ENCODE results near the gene SCFD2.

The SCFD2 gene

DNA sequence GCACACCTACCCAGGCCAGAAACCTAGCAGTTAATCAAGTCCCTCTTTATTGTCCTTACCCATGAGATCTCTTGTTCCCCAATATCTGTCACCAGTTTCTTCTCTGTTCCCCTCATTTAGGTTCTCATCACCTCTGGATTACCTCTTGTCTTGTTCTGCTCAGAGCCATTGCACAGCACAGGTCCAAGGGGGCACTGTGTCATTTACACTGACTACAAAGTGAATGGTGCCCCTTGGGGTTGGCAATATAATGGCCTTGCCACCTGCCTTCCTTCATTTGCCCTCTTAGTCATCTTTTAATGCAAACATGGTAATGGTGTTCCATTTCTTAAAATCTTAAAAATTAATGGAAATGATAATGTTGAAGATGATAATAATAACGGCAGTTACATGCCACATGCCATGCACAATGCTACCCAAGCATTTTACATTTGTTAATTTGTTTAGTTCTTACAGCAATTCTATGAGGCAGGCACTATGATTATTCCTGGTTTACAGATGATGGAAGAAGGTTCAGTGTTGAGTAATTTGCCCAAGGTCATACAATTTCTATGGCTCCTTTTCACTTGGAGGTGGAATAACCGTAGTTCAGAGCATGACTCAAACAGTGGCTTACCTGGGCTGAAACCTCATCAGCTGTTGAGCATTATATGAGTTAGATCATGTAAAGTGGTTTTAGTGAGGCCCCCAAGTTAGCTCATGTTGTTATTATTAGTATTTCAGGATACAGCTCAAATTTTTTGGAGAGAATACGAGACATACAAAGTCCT lies 385.9 kb downstream of the SCFD2 start:
- DNase-seq: no peak

GRCh38 chr4:52979020-52979419 lies 386.8 kb downstream of the SCFD2 start:
- no peak for DNase-seq

- no peak for DNase-seq
Observed at GRCh38 chr4:52977252-52977651, 388.6 kb downstream of the SCFD2 start.

DNA sequence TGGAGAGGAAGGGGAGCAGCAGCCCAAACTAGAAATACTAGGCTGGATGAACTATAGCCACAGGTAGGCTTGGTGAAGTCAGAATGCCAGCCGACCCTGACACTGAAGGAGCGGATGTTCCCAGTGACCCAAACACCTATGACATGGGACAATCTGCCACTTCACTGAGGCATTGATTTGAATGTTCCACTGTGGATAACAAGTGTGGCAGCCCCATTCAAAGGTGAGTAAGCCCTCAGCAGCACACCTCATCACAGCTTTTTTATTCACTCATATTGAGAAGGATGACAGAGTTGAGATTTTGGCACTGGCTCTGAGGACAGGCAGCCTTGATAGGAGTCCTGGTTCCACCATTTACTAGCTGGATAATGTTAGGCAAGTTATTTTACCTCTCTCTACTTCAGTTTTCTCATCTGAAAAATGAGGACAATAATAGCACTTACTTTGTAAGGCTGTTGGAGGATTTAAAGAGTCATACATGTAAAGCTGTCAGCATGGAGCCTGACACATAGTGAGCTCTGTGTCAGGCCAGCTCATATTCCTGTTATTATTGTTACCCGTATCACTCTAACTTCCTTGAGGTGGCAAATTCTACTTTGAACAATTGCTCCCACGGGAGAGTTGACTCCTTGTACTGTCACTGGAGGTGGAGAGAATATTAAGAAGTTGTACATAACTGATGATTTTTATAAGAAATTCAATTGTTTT lies 389.2 kb downstream of the SCFD2 start:
- DNase-seq: no peak

GRCh38 chr4:52968691-52969090 lies 397.2 kb downstream of the SCFD2 start:
- DNase-seq: no peak

DNA sequence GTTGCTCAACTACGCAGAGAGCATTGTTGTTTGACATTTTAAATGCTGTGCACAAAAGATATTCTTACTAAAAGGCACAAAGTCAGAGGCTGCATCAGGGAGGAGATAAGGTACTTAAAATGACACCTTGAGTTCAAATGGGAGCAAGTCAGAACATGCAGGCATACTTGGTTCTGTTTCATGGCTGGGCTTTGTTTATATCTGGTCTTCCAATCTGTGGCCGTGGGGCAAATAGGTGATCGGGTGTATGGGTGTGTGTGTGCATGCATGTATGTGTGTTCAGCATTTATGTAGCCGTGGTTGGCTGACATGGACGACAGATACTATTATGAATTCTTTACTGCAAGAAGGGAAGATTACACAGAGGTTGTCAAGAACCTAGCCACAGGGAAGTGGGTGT lies 397.6 kb downstream of the SCFD2 start:
- no peak for DNase-seq

DNA sequence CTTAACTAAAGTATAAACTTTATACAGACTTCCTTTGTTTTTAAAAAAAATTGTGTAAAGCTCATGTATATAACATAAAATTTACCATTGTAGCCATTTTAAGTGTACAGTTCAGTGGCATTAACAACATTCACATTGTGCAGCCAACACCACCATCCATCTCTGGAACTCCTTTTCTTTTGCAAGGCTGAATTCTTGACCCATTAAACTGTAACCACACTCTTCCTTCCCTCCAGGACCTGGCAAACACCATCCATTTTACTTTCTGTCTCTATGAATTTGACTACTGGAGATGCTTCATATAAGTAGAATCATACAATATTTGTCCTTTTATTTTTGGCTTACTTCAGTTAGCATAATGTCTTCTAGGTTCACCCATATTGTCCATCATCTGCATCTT lies 399.1 kb downstream of the SCFD2 start:
- DNase-seq: no peak

DNA sequence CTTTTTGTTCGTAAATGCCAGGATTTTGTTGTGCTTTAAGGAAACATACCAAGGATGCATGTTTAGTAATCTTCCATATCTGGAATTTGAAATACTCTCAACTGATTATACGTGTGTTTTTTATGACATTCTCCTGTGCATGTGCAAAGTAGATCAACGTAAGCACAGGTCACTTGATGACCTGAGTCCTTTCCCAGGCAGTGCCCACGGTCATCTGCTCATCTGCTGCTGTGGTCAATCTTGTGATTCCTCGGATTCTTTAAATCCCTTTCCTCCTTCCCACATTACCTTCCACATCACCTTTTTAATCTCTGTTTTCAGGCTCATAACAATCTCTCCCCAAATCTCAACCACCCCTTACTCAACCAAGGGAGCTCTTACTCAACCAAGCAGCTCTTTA lies 399.7 kb downstream of the SCFD2 start:
- no peak for DNase-seq

- DNase-seq: no peak
Observed at GRCh38 chr4:52964561-52965101, 401.2 kb downstream of the SCFD2 start.

- DNase-seq: no peak
Observed at GRCh38 chr4:52964011-52964410, 401.9 kb downstream of the SCFD2 start.

DNA sequence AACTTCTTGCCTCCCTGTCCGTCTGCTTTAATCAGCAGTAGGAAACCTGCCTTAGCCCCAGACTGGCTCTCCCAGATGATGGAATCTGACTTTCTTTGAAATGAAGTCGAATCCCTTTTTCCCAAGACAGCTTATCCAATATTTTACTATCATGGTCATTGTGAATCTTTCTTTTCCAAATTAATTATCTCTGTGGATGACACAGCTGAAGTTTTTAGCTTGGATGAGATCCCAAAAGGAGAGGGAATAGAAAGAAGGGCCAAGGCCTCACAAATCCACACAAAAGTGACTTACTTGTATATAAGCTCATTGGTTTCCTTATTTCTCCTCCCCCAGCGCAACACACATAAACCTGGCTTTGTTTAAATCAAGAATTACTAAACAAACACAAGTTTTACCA lies 403.1 kb downstream of the SCFD2 start:
- no peak for DNase-seq

GRCh38 chr4:52961666-52962412 lies 404.0 kb downstream of the SCFD2 start:
- DNase-seq: no peak

DNA sequence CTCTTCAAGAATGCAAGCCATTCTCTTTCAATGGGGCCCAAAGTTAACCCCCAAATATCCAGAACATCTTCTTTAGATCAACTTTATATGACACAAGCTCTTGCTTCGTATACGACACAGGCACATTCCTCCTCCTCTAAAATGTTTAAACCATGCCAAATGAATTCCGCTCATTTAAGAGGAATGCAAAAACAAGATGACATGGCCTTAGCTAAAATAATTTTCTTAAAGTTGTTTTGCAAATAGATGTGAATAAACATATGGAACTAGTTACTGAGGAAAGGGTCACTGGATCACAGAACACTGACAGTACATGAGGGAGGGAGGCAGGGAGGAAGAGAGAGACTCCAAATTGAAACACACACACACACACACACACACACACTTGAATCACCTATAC lies 406.3 kb downstream of the SCFD2 start:
- DNase-seq: no peak

DNA sequence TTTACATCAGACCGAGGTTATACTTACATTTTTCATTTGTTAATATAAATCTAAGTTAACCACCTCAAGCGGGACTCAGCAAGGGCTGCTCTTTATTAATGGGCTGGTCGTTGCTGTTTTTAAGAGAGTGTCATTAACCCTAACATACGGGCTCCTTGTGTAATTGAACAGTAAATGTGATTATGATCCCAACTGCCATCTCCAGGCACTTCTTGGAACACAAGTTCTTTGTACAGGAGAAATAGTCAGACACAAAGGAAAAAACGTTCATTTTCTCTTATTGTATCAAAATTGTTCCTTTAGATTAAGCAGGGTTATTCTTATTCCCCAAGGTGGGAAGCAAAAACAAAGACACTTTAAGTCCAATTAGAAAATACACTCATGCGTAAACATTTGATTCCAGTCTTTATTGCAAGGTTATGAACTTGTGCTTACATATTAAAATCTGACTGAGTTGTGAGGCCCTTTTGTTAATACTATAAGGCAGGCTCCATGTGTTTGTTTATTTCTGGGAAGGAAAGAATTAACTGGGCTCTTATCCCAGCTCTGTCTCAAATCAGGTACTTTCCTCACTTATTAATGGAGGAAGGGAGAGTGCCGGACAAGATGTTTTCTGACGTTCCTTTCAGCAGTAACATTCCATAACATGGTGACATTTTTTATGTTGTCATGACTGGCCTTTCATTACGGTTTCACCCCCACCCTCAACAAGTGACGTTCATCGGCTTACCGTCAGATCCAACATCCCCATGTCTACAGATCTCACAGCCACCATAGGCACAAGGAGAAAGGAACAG lies 407.8 kb downstream of the SCFD2 start:
- no peak for DNase-seq

GRCh38 chr4:52957220-52957686 lies 408.6 kb downstream of the SCFD2 start:
- no peak for DNase-seq

GRCh38 chr4:52956691-52957090 lies 409.2 kb downstream of the SCFD2 start:
- DNase-seq: no peak

GRCh38 chr4:52954560-52955170 lies 411.2 kb downstream of the SCFD2 start:
- DNase-seq: no peak

DNA sequence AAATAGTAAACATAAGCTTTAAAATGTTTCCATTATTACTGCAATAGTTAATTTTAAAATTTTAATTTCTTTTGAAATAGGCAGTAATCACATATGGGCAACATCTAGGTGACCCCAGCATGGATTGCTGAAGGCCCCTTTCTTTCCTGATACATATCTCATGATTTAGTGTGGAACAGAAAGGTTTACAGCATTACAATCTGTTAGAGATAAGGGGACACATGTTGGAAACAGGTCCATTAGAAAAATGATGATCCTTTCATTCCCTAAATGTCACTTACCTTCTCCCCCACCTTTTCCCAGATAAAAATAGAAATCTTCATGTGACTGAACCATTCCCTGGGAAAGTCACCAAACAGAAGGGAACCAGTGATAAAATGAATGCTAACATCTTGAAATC lies 413.3 kb downstream of the SCFD2 start:
- no peak for DNase-seq

- DNase-seq: no peak
Observed at GRCh38 chr4:52951016-52951415, 414.8 kb downstream of the SCFD2 start.

DNA sequence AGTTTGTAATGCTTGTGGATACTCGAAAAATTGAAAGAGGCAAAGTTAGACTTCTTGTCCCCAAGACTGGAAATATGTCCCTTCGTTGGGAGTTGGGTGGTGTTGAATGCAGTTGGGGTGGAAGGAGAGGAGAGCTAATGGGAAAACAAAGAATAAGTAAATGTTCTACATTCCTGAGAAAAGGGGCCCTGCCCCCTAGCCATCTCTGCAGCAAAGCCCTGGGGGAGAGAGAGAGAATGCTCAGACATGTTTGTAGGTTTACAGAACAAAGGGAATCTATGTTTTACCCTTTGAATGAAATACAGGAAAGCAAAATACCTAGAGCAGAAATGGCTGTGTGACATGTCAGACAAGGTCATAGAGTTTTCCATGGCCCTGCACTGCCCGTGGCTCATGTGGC lies 415.6 kb downstream of the SCFD2 start:
- no peak for DNase-seq

DNA sequence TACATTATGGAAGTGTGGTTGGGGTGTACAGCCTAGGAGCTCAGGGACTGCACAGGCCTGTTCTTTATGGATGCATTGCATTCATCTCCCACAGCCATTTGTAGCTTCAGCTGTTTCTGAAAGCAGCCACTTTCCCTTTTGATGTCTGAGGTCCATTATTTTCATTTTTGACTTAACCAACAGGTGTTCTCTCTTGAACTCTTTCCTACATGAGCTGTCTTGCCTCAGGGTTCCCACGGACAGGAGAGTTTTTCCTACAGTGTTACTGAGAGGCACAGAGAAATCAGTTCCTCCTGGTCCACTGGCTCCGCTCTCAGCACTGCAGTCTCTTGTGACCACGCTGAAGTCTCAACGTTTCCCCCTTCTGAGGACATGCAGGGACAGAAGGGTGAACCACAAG lies 416.5 kb downstream of the SCFD2 start:
- DNase-seq: no peak

GRCh38 chr4:52948057-52948423 lies 417.8 kb downstream of the SCFD2 start:
- DNase-seq: no peak
